SU-DHL-6 (cell line): Measurements from ENCODE around the gene SLC37A3.

Source experiments
- H2AFZ ChIP-seq: fragments of 200-600 bp; sonication (generic); 2 replicates; pipeline ENCODE4 v1.6.1; 2014; ENCODE audit warnings: low read depth, mild to moderate bottlenecking, moderate library complexity, mixed read lengths, antibody characterized with exemption, low read length; ENCODE audit not compliant: severe bottlenecking
- H3F3A ChIP-seq: fragments of 200-600 bp; shearing (Covaris generic); 2 replicates; pipeline ENCODE4 v1.6.0; 2016; ENCODE audit warnings: antibody characterized with exemption, mild to moderate bottlenecking; ENCODE audit not compliant: insufficient read depth
- H3K27ac ChIP-seq: fragments of 200-600 bp; sonication (generic); 2 replicates; pipeline ENCODE4 v1.5.1; 2016; ENCODE audit warnings: low read depth, mild to moderate bottlenecking, low read length, moderate library complexity, mixed read lengths
- H3K27me3 ChIP-seq: fragments of 200-600 bp; sonication (generic), shearing (Covaris generic); 2 replicates; pipeline ENCODE4 v1.6.0; 2014; ENCODE audit warnings: mild to moderate bottlenecking, low read length
- H3K36me3 ChIP-seq: fragments of 200-600 bp; sonication (generic); 2 replicates; pipeline ENCODE4 v1.6.1; 2014; ENCODE audit warnings: mild to moderate bottlenecking, low read length, mixed read lengths
- H3K4me2 ChIP-seq: fragments of 300-600, 200-600 bp; shearing (Covaris generic), sonication (generic); 2 replicates; pipeline ENCODE4 v1.6.0; 2014; ENCODE audit warnings: low read length, low read depth, mild to moderate bottlenecking; ENCODE audit not compliant: poor library complexity, severe bottlenecking
- H3K4me3 ChIP-seq: fragments of 200-600 bp; sonication (generic); 2 replicates; pipeline ENCODE4 v1.5.1; 2014; ENCODE audit warnings: antibody characterized with exemption, low read length, mild to moderate bottlenecking, mixed read lengths; ENCODE audit not compliant: insufficient read depth, poor library complexity, severe bottlenecking
- H3K79me2 ChIP-seq: fragments of 200-600 bp; sonication (generic); 2 replicates; pipeline ENCODE4 v1.6.1; 2014; ENCODE audit warnings: mild to moderate bottlenecking, low read length, moderate library complexity; ENCODE audit not compliant: insufficient read depth
- H3K9ac ChIP-seq: fragments of 200-600 bp; sonication (generic); 2 replicates; pipeline ENCODE4 v1.7.0; 2014; ENCODE audit warnings: mild to moderate bottlenecking, low read length
- H3K9me2 ChIP-seq: fragments of 200-600 bp; sonication (generic); replicated peaks from 2 replicates; pipeline ENCODE4 v1.6.1; 2014; ENCODE audit warnings: low read length; ENCODE audit not compliant: insufficient read depth
- H3K9me3 ChIP-seq: fragments of 200-600 bp; sonication (generic); 2 replicates; pipeline ENCODE4 v1.6.1; 2014; ENCODE audit warnings: low read length, mixed read lengths; ENCODE audit not compliant: insufficient read depth
- H4K20me1 ChIP-seq: fragments of 200-600 bp; sonication (generic); 2 replicates; pipeline ENCODE4 v1.6.1; 2014; ENCODE audit warnings: low read depth, mild to moderate bottlenecking, antibody characterized with exemption, low read length, moderate library complexity, mixed read lengths
- EZH2phosphoT487 ChIP-seq: fragments of 200-600 bp; sonication (generic), shearing (Covaris generic); conservative IDR thresholded peaks from 2 replicates; pipeline ENCODE4 v1.6.1; 2018; ENCODE audit warnings: mild to moderate bottlenecking, antibody characterized with exemption, low read length, moderate library complexity, mixed read lengths
- TF ChIP-seq, protein P1 (sequence below): fragments of 200-600 bp; sonication (generic); IDR thresholded peaks from one replicate; pipeline ENCODE4 v1.5.1; 2017; ENCODE audit warnings: antibody characterized with exemption, mild to moderate bottlenecking, low read length, moderate library complexity; ENCODE audit not compliant: insufficient read depth, poor library complexity, severe bottlenecking

The SLC37A3 gene

DNA sequence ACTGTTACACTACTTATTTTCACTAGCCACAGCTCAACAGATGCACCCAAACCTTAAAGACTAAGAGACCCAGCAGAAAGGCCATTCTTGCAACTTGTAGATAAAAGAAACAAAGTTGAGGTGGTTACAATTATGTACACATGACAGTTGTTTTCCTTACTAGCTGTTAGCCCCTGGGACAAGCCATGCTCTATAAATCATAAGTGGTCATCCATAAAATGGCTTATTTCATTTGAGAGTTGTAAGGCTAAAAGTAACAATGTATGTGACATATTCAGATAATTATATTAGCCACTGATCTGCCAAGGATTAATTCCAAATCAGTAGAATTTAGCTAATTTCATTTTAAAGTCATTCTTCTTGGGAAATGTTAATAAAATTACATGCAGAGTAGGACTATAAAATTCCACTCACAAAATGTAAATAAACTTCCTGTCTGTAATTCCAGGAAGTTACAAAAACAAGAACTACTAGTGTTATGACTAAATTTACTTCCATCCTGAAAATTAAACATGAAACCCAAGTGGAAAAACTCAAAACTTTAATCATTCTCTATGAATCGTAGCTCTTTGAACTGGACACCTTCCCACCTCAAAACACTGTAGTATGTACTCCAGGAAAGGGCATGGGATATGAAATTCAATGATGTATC lies 13.3 kb downstream of the SLC37A3 start:
- Histone ChIP-seq H3K4me3 (no peak overlapping the region), H3K9me3 (no peaks in the 10 kb centered on the region), H3K27ac (no peak overlapping the region), H3K36me3 (no peaks in the 10 kb centered on the region), H3K79me2 (no peaks in the 10 kb centered on the region), H2AFZ (no peak overlapping the region), H3K9me2 (no peaks in the 10 kb centered on the region), H4K20me1 (peaks cover 4% of the 10 kb centered on the region; the same call in 1 of the 2 replicates), H3K9ac (no peak overlapping the region), H3K4me2 (no peak overlapping the region), H3K27me3 (no peaks in the 10 kb centered on the region), H3F3A (no peaks in the 10 kb centered on the region)
- no peak for TF ChIP-seq EZH2phosphoT487
- TF ChIP-seq, protein P1, sequence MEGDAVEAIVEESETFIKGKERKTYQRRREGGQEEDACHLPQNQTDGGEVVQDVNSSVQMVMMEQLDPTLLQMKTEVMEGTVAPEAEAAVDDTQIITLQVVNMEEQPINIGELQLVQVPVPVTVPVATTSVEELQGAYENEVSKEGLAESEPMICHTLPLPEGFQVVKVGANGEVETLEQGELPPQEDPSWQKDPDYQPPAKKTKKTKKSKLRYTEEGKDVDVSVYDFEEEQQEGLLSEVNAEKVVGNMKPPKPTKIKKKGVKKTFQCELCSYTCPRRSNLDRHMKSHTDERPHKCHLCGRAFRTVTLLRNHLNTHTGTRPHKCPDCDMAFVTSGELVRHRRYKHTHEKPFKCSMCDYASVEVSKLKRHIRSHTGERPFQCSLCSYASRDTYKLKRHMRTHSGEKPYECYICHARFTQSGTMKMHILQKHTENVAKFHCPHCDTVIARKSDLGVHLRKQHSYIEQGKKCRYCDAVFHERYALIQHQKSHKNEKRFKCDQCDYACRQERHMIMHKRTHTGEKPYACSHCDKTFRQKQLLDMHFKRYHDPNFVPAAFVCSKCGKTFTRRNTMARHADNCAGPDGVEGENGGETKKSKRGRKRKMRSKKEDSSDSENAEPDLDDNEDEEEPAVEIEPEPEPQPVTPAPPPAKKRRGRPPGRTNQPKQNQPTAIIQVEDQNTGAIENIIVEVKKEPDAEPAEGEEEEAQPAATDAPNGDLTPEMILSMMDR: no peak

DNA sequence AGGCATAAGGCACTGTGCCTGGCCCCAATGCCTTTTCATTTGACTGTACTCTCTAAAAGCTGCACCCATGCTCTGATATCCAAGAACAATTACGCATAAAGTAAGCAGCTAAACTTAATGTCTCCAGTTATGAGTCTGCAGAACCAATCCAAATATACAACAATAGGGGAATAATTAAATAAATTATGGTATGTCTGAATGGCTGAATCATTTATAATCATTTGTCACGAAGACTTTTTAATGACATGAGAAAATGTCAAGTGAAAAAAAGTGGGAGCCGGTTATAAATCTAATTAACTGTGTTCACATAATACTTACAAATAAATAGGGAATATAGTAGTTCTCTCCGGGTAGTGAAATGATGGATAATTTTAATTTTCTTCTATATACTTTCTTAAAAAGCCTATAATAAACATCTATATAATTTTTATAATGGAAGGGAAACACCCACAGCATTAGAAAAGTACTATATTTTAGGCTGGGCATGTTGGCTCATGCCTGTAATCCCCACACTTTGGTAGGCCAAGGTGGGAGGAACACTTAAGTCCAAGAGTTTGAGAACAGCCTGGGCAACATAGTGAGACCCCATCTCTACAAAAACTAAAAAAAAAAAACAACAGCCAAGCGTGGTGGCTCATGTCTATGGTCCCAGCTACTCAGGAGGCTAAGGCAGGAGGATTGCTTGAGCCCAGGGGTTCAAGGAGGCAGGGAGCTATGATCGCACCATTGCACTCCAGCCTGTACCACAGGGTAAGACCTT lies 14.2 kb downstream of the SLC37A3 start:
- no peak overlapping the region for H3K4me3 ChIP-seq
- H3F3A ChIP-seq: no peaks in the 10 kb centered on the region
- H2AFZ ChIP-seq: no peak overlapping the region
- H3K27me3 ChIP-seq: no peaks in the 10 kb centered on the region
- no peaks in the 10 kb centered on the region for H3K36me3 ChIP-seq
- TF ChIP-seq EZH2phosphoT487: no peak
- TF ChIP-seq, protein P1: no peak
- no peaks in the 10 kb centered on the region for H3K9me2 ChIP-seq
- H3K79me2 ChIP-seq: no peaks in the 10 kb centered on the region
- no peak overlapping the region for H3K27ac ChIP-seq
- H3K9me3 ChIP-seq: no peaks in the 10 kb centered on the region
- H4K20me1 ChIP-seq: no peaks in the 10 kb centered on the region
- no peak overlapping the region for H3K9ac ChIP-seq
- no peak overlapping the region for H3K4me2 ChIP-seq

DNA sequence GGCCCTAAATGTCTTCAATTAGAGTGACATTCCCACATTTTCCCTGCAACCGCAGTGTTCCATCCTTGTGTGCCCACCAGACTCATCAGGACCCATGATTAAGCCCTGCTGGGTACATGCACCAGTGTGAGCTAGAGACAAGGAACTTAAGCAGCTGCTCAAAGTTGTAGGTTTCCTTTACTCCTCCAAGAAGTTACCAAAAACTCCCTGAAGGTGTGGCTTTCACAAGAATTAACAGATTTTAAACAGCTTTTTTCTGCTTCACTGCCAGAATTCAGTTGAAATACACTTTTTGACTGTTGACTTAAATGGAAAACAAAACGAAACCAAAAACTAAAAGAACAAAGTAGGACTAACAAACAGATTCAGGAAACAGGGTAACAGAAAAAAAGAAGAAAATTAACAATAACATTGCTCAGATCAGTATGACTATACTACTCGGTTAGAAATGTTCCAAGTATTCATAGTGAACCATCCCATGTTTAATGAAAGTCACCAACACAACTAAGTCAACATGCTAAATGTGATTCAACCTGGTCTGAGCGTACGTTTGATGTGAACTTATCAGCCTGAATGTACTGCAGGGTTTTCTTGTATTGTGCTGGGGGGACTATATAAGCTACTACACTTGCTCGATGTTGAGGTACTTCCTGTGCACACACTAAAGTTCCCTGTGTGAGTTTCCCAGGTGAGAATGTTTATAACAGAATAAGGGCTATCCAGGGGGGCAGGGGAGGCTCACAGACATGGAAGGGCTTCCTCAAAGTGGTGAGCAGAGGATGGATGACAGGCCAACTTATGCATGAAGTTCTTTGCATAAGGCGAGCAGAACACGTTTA lies 22.2 kb downstream of the SLC37A3 start:
- H3K9me2 ChIP-seq: no peaks in the 10 kb centered on the region
- no peaks in the 10 kb centered on the region for H3K9me3 ChIP-seq
- H3K4me2 ChIP-seq: no peak overlapping the region
- H2AFZ ChIP-seq: no peak overlapping the region
- no peak overlapping the region for H3K27ac ChIP-seq
- no peaks in the 10 kb centered on the region for H3K36me3 ChIP-seq
- no peak overlapping the region for H3K9ac ChIP-seq
- H3F3A ChIP-seq: no peaks in the 10 kb centered on the region
- H3K27me3 ChIP-seq: no peaks in the 10 kb centered on the region
- H4K20me1 ChIP-seq: no peaks in the 10 kb centered on the region
- H3K4me3 ChIP-seq: no peak overlapping the region
- H3K79me2 ChIP-seq: no peaks in the 10 kb centered on the region
- TF ChIP-seq EZH2phosphoT487: no peak
- TF ChIP-seq, protein P1: no peak
